ENCODE data around the gene THOC1.

The THOC1 gene

DNA sequence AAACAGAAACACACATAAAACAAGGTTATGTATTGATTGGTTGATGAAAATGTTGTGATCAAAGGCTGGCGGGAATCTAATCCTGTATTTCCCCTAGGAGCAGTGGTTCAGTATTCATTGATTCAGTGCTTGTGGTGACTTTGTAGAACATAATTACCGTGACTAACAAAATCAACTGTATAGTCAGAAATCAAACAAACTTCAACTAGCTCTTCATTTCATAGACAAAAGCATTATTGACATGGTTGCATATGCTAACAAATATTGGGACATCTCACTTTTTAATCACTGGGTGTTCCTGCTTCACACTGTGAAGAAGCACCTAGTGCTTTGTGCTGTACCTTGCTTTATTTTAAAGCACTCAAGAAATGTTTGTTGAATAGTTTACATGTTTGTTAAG is 68.1 kb downstream of the THOC1 start:
- no peak for DNase-seq (ENCODE audit: extremely low read depth, low read depth)
- TF ChIP-seq, protein P1, sequence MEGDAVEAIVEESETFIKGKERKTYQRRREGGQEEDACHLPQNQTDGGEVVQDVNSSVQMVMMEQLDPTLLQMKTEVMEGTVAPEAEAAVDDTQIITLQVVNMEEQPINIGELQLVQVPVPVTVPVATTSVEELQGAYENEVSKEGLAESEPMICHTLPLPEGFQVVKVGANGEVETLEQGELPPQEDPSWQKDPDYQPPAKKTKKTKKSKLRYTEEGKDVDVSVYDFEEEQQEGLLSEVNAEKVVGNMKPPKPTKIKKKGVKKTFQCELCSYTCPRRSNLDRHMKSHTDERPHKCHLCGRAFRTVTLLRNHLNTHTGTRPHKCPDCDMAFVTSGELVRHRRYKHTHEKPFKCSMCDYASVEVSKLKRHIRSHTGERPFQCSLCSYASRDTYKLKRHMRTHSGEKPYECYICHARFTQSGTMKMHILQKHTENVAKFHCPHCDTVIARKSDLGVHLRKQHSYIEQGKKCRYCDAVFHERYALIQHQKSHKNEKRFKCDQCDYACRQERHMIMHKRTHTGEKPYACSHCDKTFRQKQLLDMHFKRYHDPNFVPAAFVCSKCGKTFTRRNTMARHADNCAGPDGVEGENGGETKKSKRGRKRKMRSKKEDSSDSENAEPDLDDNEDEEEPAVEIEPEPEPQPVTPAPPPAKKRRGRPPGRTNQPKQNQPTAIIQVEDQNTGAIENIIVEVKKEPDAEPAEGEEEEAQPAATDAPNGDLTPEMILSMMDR (IDR thresholded peaks at IDR 0.05; ENCODE audit: low read depth, low read length), result no peak

DNA sequence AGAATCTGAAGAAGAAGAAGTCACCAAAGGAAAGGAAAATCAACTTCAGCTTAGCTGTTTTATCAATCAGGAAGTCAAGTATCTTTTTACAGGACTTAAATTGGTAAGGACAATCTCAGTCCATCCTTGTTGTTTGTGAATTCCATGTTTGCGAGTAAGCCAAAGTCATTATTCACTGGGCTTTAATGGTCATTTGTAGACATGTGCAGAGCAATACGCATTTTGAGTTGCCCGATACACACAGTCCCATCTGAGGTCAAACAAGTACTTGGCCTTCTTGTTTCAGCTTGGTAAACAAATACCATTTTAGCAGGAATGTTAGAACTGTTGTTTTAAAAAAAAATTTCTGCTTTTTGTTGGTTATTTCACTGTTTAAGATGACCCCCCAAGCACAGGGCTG is 68.6 kb downstream of the THOC1 start:
- TF ChIP-seq, protein P1 (IDR thresholded peaks at IDR 0.05; ENCODE audit: low read depth, low read length), result no peak

GRCh38 chr18:195651-196050 is 72.2 kb downstream of the THOC1 start:
- DNase-seq (ENCODE audit: extremely low read depth, low read depth), result no peak
- TF ChIP-seq, protein P1 (IDR thresholded peaks at IDR 0.05; ENCODE audit: low read depth, low read length), result no peak

More for the DNA sequence above, 68.6 kb downstream of the THOC1 start:
- DNase-seq (ENCODE audit: extremely low read depth, low read depth), result no peak

DNA sequence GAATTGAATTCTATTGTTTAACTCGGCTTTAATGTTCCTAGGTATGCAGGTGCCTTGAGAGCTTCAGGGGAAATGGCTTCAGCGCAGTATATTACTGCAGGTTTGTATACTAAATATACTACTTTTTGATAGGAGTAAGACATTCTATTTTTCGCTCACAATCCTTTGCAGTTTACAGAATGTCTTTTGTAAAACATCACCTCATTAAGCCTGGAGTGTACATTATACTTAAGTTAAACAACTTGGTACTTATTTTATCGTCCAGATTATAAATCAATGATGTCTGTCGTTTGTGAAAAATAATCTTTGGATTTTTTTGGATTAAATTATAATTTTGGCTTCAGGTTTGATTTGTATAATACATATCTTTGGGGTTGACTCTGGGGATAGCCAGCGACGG is 75.0 kb downstream of the THOC1 start:
- TF ChIP-seq, protein P1 (IDR thresholded peaks at IDR 0.05; ENCODE audit: low read depth, low read length), result no peak
- no peak for DNase-seq (ENCODE audit: extremely low read depth, low read depth)

DNA sequence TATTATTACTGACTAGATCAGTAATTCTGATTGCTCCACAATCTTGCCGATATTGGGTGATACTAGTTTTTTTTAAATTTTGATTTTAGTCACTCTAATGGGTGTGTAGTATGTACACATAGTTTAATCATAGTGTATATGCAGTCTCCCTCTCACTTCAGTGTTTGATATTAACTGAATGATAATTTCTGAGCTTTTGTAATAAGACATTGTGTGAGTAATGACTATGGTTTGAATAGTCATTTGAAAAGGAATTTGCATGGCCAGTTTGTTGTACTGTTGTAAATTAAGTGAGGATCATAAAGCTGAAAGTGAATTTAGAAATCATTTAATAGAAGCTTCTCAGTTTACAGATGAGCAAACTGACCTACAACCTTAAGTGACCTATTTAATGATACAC is 76.1 kb downstream of the THOC1 start:
- DNase-seq (ENCODE audit: extremely low read depth, low read depth), result no peak
- TF ChIP-seq, protein P1 (IDR thresholded peaks at IDR 0.05; ENCODE audit: low read depth, low read length), result no peak

DNA sequence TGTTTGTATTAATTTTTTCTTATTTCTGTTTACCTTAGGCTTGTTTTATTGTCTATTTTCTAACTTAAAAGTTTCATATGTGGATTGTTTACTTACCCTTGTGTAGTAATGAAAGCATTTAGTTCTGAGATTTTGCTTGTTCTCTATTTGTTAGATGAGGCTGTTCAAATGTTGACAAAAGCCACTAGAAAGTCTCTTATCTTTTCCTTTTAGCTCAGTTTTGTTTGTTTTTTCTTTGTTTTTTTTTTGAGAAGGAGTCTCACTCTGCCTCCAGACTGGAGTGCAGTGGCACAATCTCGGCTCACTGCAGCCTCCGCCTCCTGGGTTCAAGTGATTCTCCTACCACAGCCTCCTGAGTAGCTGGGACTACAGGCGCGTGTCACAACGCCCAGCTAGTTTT is 78.6 kb downstream of the THOC1 start:
- no peak for DNase-seq (ENCODE audit: extremely low read depth, low read depth)
- TF ChIP-seq, protein P1 (IDR thresholded peaks at IDR 0.05; ENCODE audit: low read depth, low read length), result no peak

DNA sequence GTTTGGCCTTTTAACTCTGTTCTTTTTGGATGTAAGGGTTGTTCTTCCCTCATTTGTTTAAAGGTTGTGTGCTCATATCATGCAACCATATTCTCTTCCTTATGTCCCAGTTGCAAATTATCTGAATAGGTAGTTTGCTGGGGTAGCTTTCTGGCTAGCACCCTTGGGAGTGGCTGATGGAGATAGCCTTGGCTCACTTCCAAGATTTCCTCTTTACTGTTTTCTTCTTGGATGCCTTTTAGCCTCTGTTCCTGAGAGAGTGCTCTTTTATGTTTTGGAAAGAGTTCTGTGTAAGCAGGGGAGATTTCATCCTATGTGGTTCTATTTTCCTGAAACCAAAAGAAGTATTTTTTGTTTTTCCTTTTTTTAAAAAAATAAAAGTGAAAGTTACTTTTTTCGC is 84.1 kb downstream of the THOC1 start:
- no peak for DNase-seq (ENCODE audit: extremely low read depth, low read depth)
- TF ChIP-seq, protein P1 (IDR thresholded peaks at IDR 0.05; ENCODE audit: low read depth, low read length), result no peak

Measured in AG09319 (cell line).